Neural cell (in vitro differentiated cells): ENCODE results near the gene NPTXR. TPM values are rescaled to one million over a fixed set of nuclear protein-coding genes. Genes with fewer than 3 reads are reported as not detected.

Experiments used
- H2AFZ ChIP-seq: fragments of 200-600, 300-800 bp; sonication (generic), shearing (Covaris generic); 2 replicates; pipeline ENCODE4 v1.6.0; 2014; ENCODE audit warnings: low read depth, mild to moderate bottlenecking, antibody characterized with exemption, low read length, moderate library complexity
- H3F3A ChIP-seq: fragments of 200-600 bp; shearing (Covaris generic); 2 replicates; pipeline ENCODE4 v1.6.1; 2016; ENCODE audit warnings: mild to moderate bottlenecking, moderate library complexity, mixed read lengths, antibody characterized with exemption, low read length; ENCODE audit not compliant: insufficient read depth, poor library complexity, severe bottlenecking
- H3K27ac ChIP-seq: fragments of 200-600, 300-800 bp; sonication (generic), shearing (Covaris generic); 2 replicates; pipeline ENCODE4 v1.5.1; 2014; ENCODE audit warnings: mild to moderate bottlenecking, low read length, moderate library complexity
- H3K27me3 ChIP-seq: fragments of 300-800, 200-600 bp; sonication (generic), shearing (Covaris generic); 2 replicates; pipeline ENCODE4 v1.6.0; 2014; ENCODE audit warnings: mild to moderate bottlenecking, low read depth, low read length, moderate library complexity; ENCODE audit not compliant: insufficient read depth
- H3K36me3 ChIP-seq: fragments of 300-800, 200-600 bp; sonication (generic), shearing (Covaris generic); 2 replicates; pipeline ENCODE4 v1.5.1; 2014; ENCODE audit warnings: mild to moderate bottlenecking, antibody characterized with exemption, low read length, moderate library complexity; ENCODE audit not compliant: insufficient read depth
- H3K4me2 ChIP-seq: fragments of 300-800, 200-600 bp; sonication (generic), shearing (Covaris generic); 2 replicates; pipeline ENCODE4 v1.6.0; 2014; ENCODE audit warnings: mild to moderate bottlenecking, low read length
- H3K4me3 ChIP-seq: fragments of 300-800, 200-600 bp; sonication (generic), shearing (Covaris generic); 2 replicates; pipeline ENCODE4 v1.5.1; 2014; ENCODE audit warnings: mild to moderate bottlenecking, low read length, moderate library complexity
- H3K79me2 ChIP-seq: fragments of 200-600 bp; shearing (Covaris generic); replicated peaks from 2 replicates; pipeline ENCODE4 v1.6.0; 2014; ENCODE audit warnings: mild to moderate bottlenecking, low read length, moderate library complexity; ENCODE audit not compliant: insufficient read depth
- H3K9ac ChIP-seq: fragments of 300-800, 200-600 bp; sonication (generic), shearing (Covaris generic); 2 replicates; pipeline ENCODE4 v1.6.1; 2016; ENCODE audit warnings: mild to moderate bottlenecking, low read length, mixed read lengths
- H3K9me2 ChIP-seq: fragments of 200-600 bp; shearing (Covaris generic); 2 replicates; pipeline ENCODE4 v1.6.1; 2016; ENCODE audit warnings: mild to moderate bottlenecking, low read length, mixed read lengths; ENCODE audit not compliant: insufficient read depth
- H3K9me3 ChIP-seq: fragments of 200-600, 300-800 bp; sonication (generic), shearing (Covaris generic); 2 replicates; pipeline ENCODE4 v1.6.1; 2016; ENCODE audit warnings: mild to moderate bottlenecking, mixed run types, low read length, moderate library complexity, mixed read lengths
- H4K20me1 ChIP-seq: fragments of 200-600 bp; shearing (Covaris generic); 2 replicates; pipeline ENCODE4 v1.6.1; 2016; ENCODE audit warnings: mild to moderate bottlenecking, mixed run types; ENCODE audit not compliant: insufficient read depth
- EP300 ChIP-seq: fragments of 450-650 bp; conservative IDR thresholded peaks from 2 replicates; pipeline ENCODE4 v1.6.1; 2014; ENCODE audit warnings: antibody characterized with exemption, mild to moderate bottlenecking, moderate library complexity; ENCODE audit not compliant: poor library complexity, severe bottlenecking
- EZH2 ChIP-seq: fragments of 200-600, 300-800 bp; shearing (Covaris generic), sonication (generic); IDR thresholded peaks from 2 replicates; pipeline ENCODE4 v1.6.1; 2014; ENCODE audit warnings: antibody characterized with exemption, low read length, borderline replicate concordance, mild to moderate bottlenecking; ENCODE audit not compliant: insufficient read depth, poor library complexity, severe bottlenecking
- MXI1 ChIP-seq: fragments of 450-650 bp; conservative IDR thresholded peaks from 2 replicates; pipeline ENCODE4 v1.6.1; 2014; ENCODE audit warnings: antibody characterized with exemption, mild to moderate bottlenecking; ENCODE audit not compliant: poor library complexity, severe bottlenecking
- POLR2AphosphoS5 ChIP-seq: IDR thresholded peaks from 2 replicates; pipeline ENCODE4 v1.6.1; 2012
- RAD21 ChIP-seq: fragments of 450-650 bp; conservative IDR thresholded peaks from 2 replicates; pipeline ENCODE4 v1.6.1; 2014; ENCODE audit warnings: antibody characterized with exemption, mild to moderate bottlenecking, moderate library complexity
- SMC3 ChIP-seq: fragments of 450-650 bp; conservative IDR thresholded peaks from 2 replicates; pipeline ENCODE4 v1.6.1; 2014; ENCODE audit warnings: antibody characterized with exemption, mild to moderate bottlenecking, moderate library complexity; ENCODE audit not compliant: poor library complexity
- TAF1 ChIP-seq: IDR thresholded peaks from 2 replicates; pipeline ENCODE4 v1.6.1; 2012; ENCODE audit warnings: low read depth
- polyA plus RNA-seq: library from polyadenylated mRNA; depleted of rRNA; stranded (reverse); fragments of >200 nt; gene quantifications from 2 replicates; pipeline ENCODE4 v1.2.3, GENCODE V29; 2014
- TF ChIP-seq, protein P1 (sequence below): IDR thresholded peaks from 2 replicates; pipeline ENCODE4 v1.6.1; 2012; ENCODE audit warnings: borderline replicate concordance
- TF ChIP-seq, protein P2 (sequence below): fragments of 450-650 bp; IDR thresholded peaks from 2 replicates; pipeline ENCODE4 v1.5.1; 2014; ENCODE audit warnings: antibody characterized with exemption, mild to moderate bottlenecking, moderate library complexity; ENCODE audit not compliant: poor library complexity, severe bottlenecking

NPTXR gene
- polyA plus RNA-seq, 1 donor from 2014 or later = 17.0 TPM

DNA sequence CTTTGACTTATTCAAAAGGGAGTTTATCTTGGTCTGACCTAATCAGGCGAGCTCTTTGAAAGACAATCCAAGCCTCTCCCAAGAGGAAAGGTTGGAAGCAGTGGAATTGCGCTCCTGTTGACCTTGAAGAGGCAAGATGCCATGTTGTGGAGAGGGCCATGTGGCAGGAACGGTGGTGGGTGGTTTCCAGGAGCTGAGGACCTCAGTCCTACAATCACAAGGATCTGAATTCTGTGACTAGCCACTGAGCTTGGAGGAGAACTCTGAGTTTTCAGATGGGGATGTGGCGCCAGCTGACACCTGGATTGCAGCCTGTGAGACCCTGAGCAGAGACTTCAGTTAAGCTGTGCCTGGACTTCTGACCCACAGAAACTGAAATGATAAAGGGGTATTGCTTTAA is 34.2 kb upstream of the NPTXR start:
- no peak overlapping the region for H3K4me2 ChIP-seq
- no peak overlapping the region for H3K27ac ChIP-seq
- no peaks in the 10 kb centered on the region for H3K79me2 ChIP-seq
- H3K9ac ChIP-seq = no peak overlapping the region
- H3F3A ChIP-seq = no peaks in the 10 kb centered on the region
- H3K36me3 ChIP-seq = no peaks in the 10 kb centered on the region
- no peak overlapping the region for H3K4me3 ChIP-seq
- no peaks in the 10 kb centered on the region for H3K9me2 ChIP-seq
- no peaks in the 10 kb centered on the region for H3K9me3 ChIP-seq
- TF ChIP-seq SMC3 (no peak), POLR2AphosphoS5 (no peak), MXI1 (no peak), EZH2 (no peak)
- H4K20me1 ChIP-seq = no peaks in the 10 kb centered on the region
- H3K27me3 ChIP-seq = no peaks in the 10 kb centered on the region
- no peak overlapping the region for H2AFZ ChIP-seq

DNA sequence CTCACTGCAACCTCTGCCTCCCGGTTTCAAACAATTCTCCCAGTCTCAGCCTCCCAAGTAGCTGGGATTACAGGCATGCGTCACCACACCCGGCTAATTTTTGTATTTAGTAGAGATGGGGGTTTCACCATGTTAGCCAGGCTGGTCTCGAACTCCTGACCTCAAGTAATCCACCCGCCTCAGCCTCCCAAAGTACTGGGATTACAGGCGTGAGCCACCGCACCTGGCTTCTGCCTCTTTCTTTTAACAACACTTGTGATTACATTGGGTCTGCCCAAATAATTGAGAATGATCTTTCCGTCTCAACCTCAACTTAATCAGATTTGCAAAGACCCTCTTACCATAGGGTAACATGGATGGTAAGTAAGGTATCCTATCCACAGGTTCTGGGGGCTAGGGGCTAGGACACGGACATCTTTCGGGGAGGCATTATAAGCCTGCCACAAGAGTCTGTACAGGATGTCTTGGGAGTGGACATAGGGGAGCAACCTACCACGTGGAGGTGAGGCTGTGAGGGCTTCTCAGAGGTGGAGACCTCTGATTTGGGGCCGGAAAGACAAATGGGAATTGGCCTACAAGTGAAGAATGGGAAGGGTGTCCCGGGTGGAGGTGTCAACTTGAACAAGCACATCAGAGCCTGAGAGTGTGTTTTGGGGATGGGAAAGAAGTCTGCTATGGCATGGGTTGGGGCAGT is 30.8 kb upstream of the NPTXR start:
- no peak overlapping the region for H2AFZ ChIP-seq

More for the DNA sequence above, 30.8 kb upstream of the NPTXR start:
- H3K9me3 ChIP-seq = no peaks in the 10 kb centered on the region
- H3K9ac ChIP-seq = no peak overlapping the region
- peaks cover 19% of the 10 kb centered on the region for H3K79me2 ChIP-seq
- no peaks in the 10 kb centered on the region for H3K9me2 ChIP-seq
- peaks cover 7% of the 10 kb centered on the region for H4K20me1 ChIP-seq
- no peak overlapping the region for H3K4me3 ChIP-seq
- H3K27ac ChIP-seq = no peak overlapping the region
- no peaks in the 10 kb centered on the region for H3K36me3 ChIP-seq
- no peaks in the 10 kb centered on the region for H3F3A ChIP-seq
- H3K27me3 ChIP-seq = no peaks in the 10 kb centered on the region
- no peak for TF ChIP-seq RAD21
- TF ChIP-seq MXI1 = no peak
- no peak for TF ChIP-seq EZH2
- no peak for TF ChIP-seq POLR2AphosphoS5
- no peak for TF ChIP-seq TAF1
- no peak for TF ChIP-seq SMC3
- TF ChIP-seq EP300 = no peak
- TF ChIP-seq, protein P1, sequence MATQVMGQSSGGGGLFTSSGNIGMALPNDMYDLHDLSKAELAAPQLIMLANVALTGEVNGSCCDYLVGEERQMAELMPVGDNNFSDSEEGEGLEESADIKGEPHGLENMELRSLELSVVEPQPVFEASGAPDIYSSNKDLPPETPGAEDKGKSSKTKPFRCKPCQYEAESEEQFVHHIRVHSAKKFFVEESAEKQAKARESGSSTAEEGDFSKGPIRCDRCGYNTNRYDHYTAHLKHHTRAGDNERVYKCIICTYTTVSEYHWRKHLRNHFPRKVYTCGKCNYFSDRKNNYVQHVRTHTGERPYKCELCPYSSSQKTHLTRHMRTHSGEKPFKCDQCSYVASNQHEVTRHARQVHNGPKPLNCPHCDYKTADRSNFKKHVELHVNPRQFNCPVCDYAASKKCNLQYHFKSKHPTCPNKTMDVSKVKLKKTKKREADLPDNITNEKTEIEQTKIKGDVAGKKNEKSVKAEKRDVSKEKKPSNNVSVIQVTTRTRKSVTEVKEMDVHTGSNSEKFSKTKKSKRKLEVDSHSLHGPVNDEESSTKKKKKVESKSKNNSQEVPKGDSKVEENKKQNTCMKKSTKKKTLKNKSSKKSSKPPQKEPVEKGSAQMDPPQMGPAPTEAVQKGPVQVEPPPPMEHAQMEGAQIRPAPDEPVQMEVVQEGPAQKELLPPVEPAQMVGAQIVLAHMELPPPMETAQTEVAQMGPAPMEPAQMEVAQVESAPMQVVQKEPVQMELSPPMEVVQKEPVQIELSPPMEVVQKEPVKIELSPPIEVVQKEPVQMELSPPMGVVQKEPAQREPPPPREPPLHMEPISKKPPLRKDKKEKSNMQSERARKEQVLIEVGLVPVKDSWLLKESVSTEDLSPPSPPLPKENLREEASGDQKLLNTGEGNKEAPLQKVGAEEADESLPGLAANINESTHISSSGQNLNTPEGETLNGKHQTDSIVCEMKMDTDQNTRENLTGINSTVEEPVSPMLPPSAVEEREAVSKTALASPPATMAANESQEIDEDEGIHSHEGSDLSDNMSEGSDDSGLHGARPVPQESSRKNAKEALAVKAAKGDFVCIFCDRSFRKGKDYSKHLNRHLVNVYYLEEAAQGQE = no peak
- TF ChIP-seq, protein P2, sequence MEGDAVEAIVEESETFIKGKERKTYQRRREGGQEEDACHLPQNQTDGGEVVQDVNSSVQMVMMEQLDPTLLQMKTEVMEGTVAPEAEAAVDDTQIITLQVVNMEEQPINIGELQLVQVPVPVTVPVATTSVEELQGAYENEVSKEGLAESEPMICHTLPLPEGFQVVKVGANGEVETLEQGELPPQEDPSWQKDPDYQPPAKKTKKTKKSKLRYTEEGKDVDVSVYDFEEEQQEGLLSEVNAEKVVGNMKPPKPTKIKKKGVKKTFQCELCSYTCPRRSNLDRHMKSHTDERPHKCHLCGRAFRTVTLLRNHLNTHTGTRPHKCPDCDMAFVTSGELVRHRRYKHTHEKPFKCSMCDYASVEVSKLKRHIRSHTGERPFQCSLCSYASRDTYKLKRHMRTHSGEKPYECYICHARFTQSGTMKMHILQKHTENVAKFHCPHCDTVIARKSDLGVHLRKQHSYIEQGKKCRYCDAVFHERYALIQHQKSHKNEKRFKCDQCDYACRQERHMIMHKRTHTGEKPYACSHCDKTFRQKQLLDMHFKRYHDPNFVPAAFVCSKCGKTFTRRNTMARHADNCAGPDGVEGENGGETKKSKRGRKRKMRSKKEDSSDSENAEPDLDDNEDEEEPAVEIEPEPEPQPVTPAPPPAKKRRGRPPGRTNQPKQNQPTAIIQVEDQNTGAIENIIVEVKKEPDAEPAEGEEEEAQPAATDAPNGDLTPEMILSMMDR = no peak
- no peak overlapping the region for H3K4me2 ChIP-seq
